IPS-18c (cell line): ENCODE data around the gene AGPAT1.
"Not testable (repeated sequence)": the region's sequence is repeated elsewhere in the genome, so short reads cannot be mapped to it uniquely, and the experiment has no call there.

Experiments
- H3K4me3 ChIP-seq: 2 replicates; pipeline ENCODE4 v1.7.0; 2013; ENCODE audit warnings: low read depth, mild to moderate bottlenecking, low read length, moderate library complexity; ENCODE audit not compliant: insufficient read depth
- H3K9me3 ChIP-seq: one replicate; pipeline ENCODE4 v1.6.1; 2013; ENCODE audit warnings: mild to moderate bottlenecking, low read length, moderate library complexity; ENCODE audit not compliant: control insufficient read depth, insufficient read depth

The AGPAT1 gene

DNA sequence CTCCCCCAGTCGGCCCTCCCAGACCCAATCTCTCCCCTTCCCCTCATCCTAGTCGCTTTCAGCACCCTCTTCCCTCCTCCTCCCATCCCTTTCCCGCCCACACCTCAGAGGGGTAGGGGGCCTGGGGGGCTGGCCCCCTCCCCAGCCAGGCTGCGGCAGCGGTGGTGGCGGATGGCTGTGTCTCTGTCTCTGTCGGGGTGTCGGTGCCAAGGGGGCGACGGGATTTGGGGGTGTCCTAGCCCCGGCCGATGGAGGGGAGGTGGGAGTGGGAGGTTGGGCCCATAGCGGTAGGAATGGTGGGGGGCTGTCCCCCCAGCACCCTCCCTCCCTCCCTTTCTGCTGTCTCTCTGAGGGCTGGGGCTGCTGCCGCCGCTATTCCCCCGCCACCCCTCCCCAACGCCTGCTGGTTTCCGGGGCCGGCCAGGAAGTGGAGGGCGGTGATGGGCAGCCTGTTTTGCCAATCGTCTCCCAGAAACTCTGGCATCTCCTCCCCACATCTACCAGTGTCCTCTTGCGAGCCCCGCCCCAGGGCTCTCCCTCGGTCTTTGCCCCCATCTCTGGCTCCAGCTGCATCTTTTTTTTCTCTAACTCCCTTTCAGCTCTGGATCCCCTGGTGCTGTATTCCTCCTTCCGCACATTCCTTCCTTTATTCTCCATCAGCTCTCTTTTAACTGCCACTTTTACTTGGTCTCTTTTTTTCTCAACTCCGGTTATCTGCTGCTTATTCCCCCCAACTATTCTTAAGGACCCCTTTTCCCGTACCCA, at the start of gene AGPAT1:
AGPAT1 (minus strand) TSS at position 374 of the 765 bp plus-strand sequence. CDS start 4,588 bp downstream, outside the sequence.
- H3K4me3 ChIP-seq: peak within 1 kb of the TSS; percentile 89
- H3K9me3 ChIP-seq: no peaks in the 10 kb centered on the region

DNA sequence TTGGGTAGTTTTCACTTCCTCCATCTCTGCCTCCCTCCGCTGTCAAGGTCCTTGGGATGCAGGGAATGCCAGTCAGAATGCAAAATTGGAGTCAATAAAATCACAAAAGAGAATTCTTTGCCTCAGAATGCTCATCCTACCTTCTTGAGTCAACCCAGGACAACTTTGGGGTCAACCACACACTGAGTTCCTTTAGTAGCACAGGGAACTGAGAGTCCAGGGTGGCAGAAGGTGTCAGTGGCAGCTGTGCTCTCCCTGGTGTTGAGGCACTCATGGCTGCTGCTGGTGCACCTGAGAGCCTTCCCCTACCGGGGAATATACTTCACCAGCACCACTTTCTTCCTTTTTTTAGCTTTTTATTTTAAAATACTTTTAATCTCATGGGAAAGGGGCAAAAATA, 48.8 kb upstream of the AGPAT1 start:
- H3K9me3 ChIP-seq: no peaks in the 10 kb centered on the region
- H3K4me3 ChIP-seq: no peak overlapping the region

GRCh38 chr6:32223258-32224235, 47.7 kb upstream of the AGPAT1 start, which contains the start of gene NOTCH4:
TSS of gene NOTCH4 (minus strand) at chr6:32224067. CDS start at chr6:32223928, 139 bp downstream.
- no peak within 1 kb of the TSS for H3K4me3 ChIP-seq
- no peaks in the 10 kb centered on the region for H3K9me3 ChIP-seq

DNA sequence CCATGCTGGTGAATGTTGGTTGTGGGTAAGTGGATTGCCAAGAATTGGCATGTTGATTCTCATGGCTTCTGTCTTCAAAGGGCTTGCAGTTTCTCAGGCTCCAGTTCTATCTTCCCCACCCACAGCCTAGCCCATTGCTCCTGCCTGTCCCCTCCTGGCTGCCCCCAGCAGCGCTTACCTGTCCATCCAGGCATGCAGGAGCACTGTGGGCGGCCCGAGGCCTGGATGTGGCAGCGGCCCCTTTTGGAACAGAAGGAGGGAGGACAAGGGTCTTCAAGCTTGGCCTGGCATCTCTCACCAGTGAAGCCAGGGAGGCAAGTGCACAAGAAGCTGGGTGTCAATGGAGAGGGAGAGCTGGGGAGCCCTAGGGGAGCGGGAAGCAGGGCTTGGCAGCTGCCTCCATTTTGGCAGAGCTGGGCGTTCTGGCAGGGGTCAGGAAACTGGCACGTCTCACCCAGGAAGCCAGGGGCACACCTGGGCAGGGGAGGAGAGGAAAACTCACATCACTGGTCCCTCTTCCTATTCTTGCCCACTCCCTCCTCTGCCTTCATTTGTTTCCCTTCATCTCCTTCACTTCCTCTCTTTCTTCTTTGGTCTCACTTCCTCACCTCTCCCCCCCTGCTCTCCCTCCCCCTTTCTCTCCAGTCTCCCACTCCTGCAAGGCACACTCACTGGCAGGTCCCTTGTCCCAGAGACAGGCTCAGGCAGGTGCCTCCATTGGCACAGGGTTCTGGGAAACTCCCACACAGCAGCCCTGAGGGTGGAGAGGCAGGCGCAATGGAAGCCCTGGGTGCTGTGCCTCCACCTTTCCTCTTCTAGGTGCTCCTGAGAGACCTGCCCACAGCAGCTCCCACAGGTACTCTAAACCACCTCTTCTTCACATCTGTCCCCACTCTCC, 46.7 kb upstream of the AGPAT1 start:
- Histone ChIP-seq H3K9me3 (no peaks in the 10 kb centered on the region), H3K4me3 (no peak overlapping the region)

DNA sequence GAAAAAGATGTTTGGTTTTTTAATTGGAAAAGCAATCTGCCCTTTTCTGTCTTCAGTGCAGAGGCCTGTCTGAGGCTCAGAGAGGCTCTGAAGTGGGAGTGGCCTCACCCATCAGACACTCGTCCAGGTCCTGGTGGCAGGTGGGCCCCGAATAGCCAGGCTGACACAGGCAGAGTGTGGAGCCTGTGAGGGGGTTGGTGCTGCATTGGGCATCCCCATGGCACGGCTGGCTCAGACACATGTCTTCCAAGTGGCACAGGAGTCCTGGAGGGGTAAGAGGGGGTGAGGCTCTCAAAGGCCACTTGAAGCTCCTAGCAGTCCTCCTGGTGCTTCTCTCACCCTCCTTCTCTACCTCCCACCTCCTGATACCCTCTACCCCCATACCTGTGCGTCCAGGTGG, 44.1 kb upstream of the AGPAT1 start:
- Histone ChIP-seq H3K4me3 (no peak overlapping the region), H3K9me3 (no peaks in the 10 kb centered on the region)

DNA sequence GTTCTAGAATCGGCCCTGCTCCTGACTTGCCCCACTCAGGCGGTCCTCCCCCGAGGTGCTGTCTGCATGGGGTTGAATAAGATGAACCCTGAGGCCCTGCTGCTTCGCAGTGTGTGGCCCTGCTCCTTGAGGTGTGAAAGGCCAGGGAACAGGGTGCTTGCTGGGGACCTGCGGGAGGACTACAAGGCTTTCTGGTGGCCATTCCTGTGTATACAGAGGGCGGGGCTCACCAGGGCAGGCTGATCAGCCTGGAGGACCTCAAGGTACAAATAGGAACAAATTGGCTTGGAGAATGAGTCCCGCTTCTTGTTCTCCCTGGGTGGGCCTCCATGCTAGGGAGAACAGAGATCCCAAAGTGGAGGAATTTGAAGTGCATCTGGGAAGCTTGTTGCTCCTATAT, 42.3 kb upstream of the AGPAT1 start:
- no peaks in the 10 kb centered on the region for H3K9me3 ChIP-seq

DNA sequence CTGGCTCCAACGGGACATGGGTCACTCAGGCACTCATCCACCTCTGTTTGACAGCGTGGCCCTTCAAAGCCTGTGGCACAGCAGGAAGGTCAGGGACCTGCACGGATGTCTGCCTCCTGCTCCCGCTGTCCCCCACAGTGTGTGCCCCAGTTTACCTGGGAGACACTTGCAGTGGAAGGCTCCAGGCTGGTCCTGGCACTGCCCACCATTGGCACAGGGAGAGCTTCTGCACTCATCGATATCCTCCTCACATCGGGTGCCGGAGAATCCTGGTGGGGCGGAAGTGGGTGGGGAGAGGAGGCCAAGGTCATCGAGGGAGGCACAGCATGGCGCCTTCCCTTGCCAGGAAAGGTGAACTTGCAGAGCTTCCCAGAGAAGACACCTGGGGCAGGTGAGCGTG, 41.1 kb upstream of the AGPAT1 start:
- no peak overlapping the region for H3K4me3 ChIP-seq
- no peaks in the 10 kb centered on the region for H3K9me3 ChIP-seq

More for the DNA sequence above, 42.3 kb upstream of the AGPAT1 start:
- no peak overlapping the region for H3K4me3 ChIP-seq

GRCh38 chr6:32216285-32216684, 40.4 kb upstream of the AGPAT1 start:
- H3K9me3 ChIP-seq: no peaks in the 10 kb centered on the region

GRCh38 chr6:32215617-32216016, 39.7 kb upstream of the AGPAT1 start:
- H3K9me3 ChIP-seq: no peaks in the 10 kb centered on the region
- no peak overlapping the region for H3K4me3 ChIP-seq

More at GRCh38 chr6:32216285-32216684, 40.4 kb upstream of the AGPAT1 start:
- no peak overlapping the region for H3K4me3 ChIP-seq

- no peaks in the 10 kb centered on the region for H3K9me3 ChIP-seq
- H3K4me3 ChIP-seq: no peak overlapping the region
Measured at GRCh38 chr6:32214126-32214525, 38.2 kb upstream of the AGPAT1 start.

- Histone ChIP-seq H3K9me3 (no peaks in the 10 kb centered on the region), H3K4me3 (no peak overlapping the region)
Measured at GRCh38 chr6:32213649-32214048, 37.8 kb upstream of the AGPAT1 start.

DNA sequence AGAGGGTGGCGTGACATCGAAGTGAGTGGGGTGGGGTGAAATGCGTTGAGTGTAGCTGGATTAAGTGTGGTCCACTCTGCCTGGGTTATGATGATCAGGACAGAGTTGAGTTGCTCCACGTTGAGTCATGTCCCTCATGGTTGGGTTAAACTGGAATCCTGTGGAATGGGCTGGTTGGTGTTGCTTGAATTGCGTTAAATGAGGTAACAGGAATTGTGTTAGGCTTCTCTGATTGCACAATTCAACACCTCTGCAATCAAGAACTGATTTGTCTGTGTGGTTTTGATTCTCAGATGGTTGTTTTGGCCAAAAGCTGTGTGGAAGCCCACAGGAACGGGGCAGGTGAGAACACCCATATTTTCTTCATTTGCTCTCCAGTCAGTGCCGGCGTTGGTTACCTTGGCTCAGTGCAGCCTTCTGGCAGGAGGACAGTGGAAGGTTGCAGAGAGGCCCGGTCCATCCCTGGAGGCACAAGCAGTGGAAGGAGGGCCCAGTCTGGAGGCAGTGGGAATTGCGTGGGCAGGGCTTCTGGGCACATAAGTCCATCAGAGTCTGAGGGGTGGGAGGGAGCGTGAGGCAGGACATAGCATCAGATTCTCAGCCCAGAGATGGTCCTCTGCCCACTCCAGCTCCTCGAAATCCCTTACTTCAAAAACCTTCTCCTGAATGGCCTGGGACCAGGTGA, 36.3 kb upstream of the AGPAT1 start:
- Histone ChIP-seq H3K4me3 (no peak overlapping the region), H3K9me3 (peaks cover 3% of the 10 kb centered on the region)

DNA sequence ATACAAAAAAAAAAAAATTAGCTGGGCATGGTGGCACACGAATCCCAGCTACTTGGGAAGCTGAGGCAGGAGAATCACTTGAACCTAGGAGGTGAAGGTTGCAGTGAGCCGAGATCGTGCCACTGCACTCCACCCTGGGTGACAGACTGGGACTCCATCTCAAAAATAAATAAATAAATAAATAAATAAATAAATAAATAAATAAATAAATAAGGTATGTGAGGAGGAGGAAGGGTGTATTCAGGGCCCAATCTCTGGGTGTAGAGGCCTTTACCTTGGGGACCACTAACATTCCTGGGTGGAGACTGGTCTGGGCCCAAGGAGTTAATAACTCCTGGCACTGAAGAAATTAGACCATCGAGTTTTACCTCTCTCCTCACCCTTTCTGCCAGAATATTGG, 35.5 kb upstream of the AGPAT1 start:
- H3K9me3 ChIP-seq, H3K4me3 ChIP-seq: not testable (repeated sequence)

DNA sequence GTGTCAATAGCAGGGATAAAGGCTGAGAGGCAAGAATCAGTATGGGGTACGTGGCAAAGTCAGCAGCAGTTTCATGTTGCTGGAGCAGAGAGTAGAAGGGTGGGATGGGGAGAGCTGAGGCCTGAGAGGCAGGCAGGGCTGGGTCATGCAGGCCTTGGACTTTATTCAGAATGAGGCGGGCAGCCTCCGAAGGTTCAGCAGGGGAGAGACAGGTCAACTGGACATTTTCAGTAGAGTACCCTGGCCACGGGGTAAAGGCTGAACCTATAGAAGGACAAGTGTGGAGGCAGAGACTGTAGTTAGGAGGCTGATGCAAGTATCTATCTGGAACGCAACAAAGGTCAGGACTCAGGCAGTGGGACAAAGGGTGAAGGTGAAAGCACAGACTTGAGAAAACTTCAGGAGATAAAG, 34.3 kb upstream of the AGPAT1 start:
- Histone ChIP-seq H3K9me3 (peaks cover 3% of the 10 kb centered on the region), H3K4me3 (no peak overlapping the region)

DNA sequence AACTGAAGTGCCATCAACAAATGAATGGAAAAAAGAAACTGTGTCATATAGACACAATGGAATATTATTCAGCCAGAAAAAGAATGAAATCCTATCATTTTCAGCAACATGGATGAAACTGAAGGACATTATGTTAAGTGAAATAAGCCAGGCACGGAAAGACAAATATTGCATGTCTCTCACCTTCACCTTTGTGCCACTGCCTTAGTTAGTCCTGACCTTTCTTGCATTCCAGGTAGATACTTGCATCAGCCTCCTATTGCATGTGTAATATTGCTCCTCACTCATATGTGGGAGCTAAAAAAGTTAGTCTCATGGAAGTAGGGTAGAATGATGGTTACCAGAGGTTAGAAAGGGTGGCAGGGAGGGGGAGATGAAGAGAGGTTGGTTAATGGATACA, 33.1 kb upstream of the AGPAT1 start:
- no peak overlapping the region for H3K4me3 ChIP-seq
- peaks cover 3% of the 10 kb centered on the region for H3K9me3 ChIP-seq

GRCh38 chr6:32204268-32204715, 28.4 kb upstream of the AGPAT1 start:
- Histone ChIP-seq H3K9me3 (peaks cover 3% of the 10 kb centered on the region), H3K4me3 (no peak overlapping the region)
